ENCODE data around the gene MFSD6.

Gene MFSD6

GRCh38 chr2:190534310-190535120 lies 126.4 kb downstream of the MFSD6 start, which contains the start of gene NEMP2:
Gene NEMP2 (minus strand): TSS chr2:190534722. CDS start chr2:190534655, 67 bp downstream.
- peak; percentile 63 for DNase-seq

GRCh38 chr2:190535121-190535439 lies 126.9 kb downstream of the MFSD6 start:
- DNase-seq: no peak

GRCh38 chr2:190535586-190535985 lies 127.4 kb downstream of the MFSD6 start:
- DNase-seq: no peak

GRCh38 chr2:190537765-190538164 lies 129.6 kb downstream of the MFSD6 start:
- DNase-seq: no peak

GRCh38 chr2:190538201-190538600 lies 130.0 kb downstream of the MFSD6 start:
- no peak for DNase-seq

- no peak for DNase-seq
Measured at GRCh38 chr2:190540048-190540447, 131.9 kb downstream of the MFSD6 start.

GRCh38 chr2:190545093-190545492 lies 136.9 kb downstream of the MFSD6 start:
- DNase-seq: no peak

GRCh38 chr2:190545555-190546385 lies 137.6 kb downstream of the MFSD6 start:
- no peak for DNase-seq

GRCh38 chr2:190546734-190547133 lies 138.6 kb downstream of the MFSD6 start:
- DNase-seq: no peak

GRCh38 chr2:190547886-190548285 lies 139.7 kb downstream of the MFSD6 start:
- DNase-seq: no peak

GRCh38 chr2:190550137-190550536 lies 142.0 kb downstream of the MFSD6 start:
- no peak for DNase-seq
